Keratinocyte (primary cell): ENCODE results near the gene VWA5B2. TPM values are rescaled to one million over a fixed set of nuclear protein-coding genes. Genes with fewer than 3 reads are reported as not detected.

Experiments
- DNase-seq: peaks from one replicate; pipeline ENCODE4 v3.0.0-alpha.2; 2011; ENCODE audit warnings: low read depth, missing footprints, low spot score
- FAIRE-seq: peaks from 2 replicates; lab custom pipeline; 2011; peaks lifted over from hg19 to GRCh38; lab: Jason Lieb, UNC
- H2AFZ ChIP-seq: 2 replicates; pipeline ENCODE4 v1.6.0; 2012; ENCODE audit warnings: low read length, control low read depth, inconsistent platforms; ENCODE audit not compliant: control insufficient read depth
- H3K27ac ChIP-seq: 2 replicates; pipeline ENCODE4 v1.5.1; 2011; ENCODE audit warnings: low read length; ENCODE audit not compliant: control insufficient read depth, insufficient read depth
- H3K27me3 ChIP-seq: 3 replicates; pipeline ENCODE4 v1.6.0; 2011; ENCODE audit warnings: low read length; ENCODE audit not compliant: control insufficient read depth, insufficient read depth; ENCODE audit errors: extremely low read depth
- H3K36me3 ChIP-seq, 2 experiments: 2 replicates in 1 of 2; 3 replicates in 1 of 2; pipeline ENCODE4 v1.5.1; 2011; ENCODE audit warnings: low read length in 2 of 2, mild to moderate bottlenecking in 1 of 2; ENCODE audit not compliant: control insufficient read depth in 2 of 2, insufficient read depth in 2 of 2; ENCODE audit errors: extremely low read depth in 1 of 2
- H3K4me1 ChIP-seq: 3 replicates; pipeline ENCODE4 v1.5.1; 2011; ENCODE audit warnings: low read length; ENCODE audit not compliant: control insufficient read depth, insufficient read depth; ENCODE audit errors: extremely low read depth
- H3K4me2 ChIP-seq: 3 replicates; pipeline ENCODE4 v1.6.0; 2011; ENCODE audit warnings: low read depth, low read length; ENCODE audit not compliant: control insufficient read depth, insufficient read depth; ENCODE audit errors: extremely low read depth
- H3K4me3 ChIP-seq, 3 experiments: fragments of 200-600 bp in 1 of 3; sonication (generic) in 1 of 3; 2 replicates in 2 of 3; 3 replicates in 1 of 3; pipeline ENCODE4 v1.5.1; 2011 to 2016; ENCODE audit warnings: low read length in 3 of 3, mild to moderate bottlenecking in 3 of 3, control low read depth in 2 of 3, inconsistent platforms in 1 of 3, low read depth in 1 of 3, mixed read lengths in 1 of 3, mixed run types in 1 of 3, moderate library complexity in 1 of 3; ENCODE audit not compliant: control insufficient read depth in 2 of 3, insufficient read depth in 2 of 3; ENCODE audit errors: extremely low read depth in 1 of 3
- H3K79me2 ChIP-seq: 2 replicates; pipeline ENCODE4 v1.6.0; 2012; ENCODE audit warnings: low read length; ENCODE audit not compliant: control insufficient read depth, insufficient read depth
- H3K9ac ChIP-seq: 3 replicates; pipeline ENCODE4 v1.6.0; 2011; ENCODE audit warnings: low read length; ENCODE audit not compliant: control insufficient read depth, insufficient read depth; ENCODE audit errors: extremely low read depth
- H3K9me1 ChIP-seq: 3 replicates; pipeline ENCODE4 v1.6.0; 2011; ENCODE audit warnings: low read length; ENCODE audit not compliant: control insufficient read depth, insufficient read depth; ENCODE audit errors: extremely low read depth
- H3K9me3 ChIP-seq: 2 replicates; pipeline ENCODE4 v1.5.1; 2012; ENCODE audit warnings: low read depth, low read length; ENCODE audit not compliant: control insufficient read depth
- H4K20me1 ChIP-seq: 3 replicates; pipeline ENCODE4 v1.6.0; 2011; ENCODE audit warnings: low read length; ENCODE audit not compliant: control insufficient read depth, insufficient read depth; ENCODE audit errors: extremely low read depth
- CTCF ChIP-seq, 3 experiments: IDR thresholded peaks in 1 of 3; conservative IDR thresholded peaks in 1 of 3; optimal IDR thresholded peaks in 1 of 3; 2 replicates in 2 of 3; 3 replicates in 1 of 3; pipeline versions ENCODE3 to v1.5.1; 2011; ENCODE audit warnings: low read length in 3 of 3, mild to moderate bottlenecking in 3 of 3, moderate library complexity in 2 of 3, control low read depth in 1 of 3, inconsistent platforms in 1 of 3; ENCODE audit not compliant: insufficient read depth in 2 of 3; ENCODE audit errors: extremely low read depth in 1 of 3
- EZH2 ChIP-seq: IDR thresholded peaks from one replicate; pipeline ENCODE4 v1.6.1; 2012; ENCODE audit warnings: inconsistent platforms, mild to moderate bottlenecking, low read length, moderate library complexity
- dilution Hi-C: fragments of 300-500 bp; cut with MboI; formaldehyde crosslinking; loops from one replicate; pipeline ENCODE4 v1.7.0; 2020; ENCODE audit warnings: low sequenced_read_pairs; ENCODE audit not compliant: extremely low pct_ligation_motif_present
- polyA plus RNA-seq, 5 experiments: library from polyadenylated mRNA; depleted of rRNA in 3 of 5; stranded (reverse) in 3 of 5; stranded (forward) in 1 of 5; unstranded in 1 of 5; fragments of >200 nt; gene quantifications; 1 replicate in 1 of 5; 2 replicates in 3 of 5; 3 replicates in 1 of 5; pipeline versions ENCODE4 v1.2.1 to v1.2.3, GENCODE V29; 2011 to 2012; ENCODE audit warnings: missing spikeins in 2 of 5, low read depth in 1 of 5, low replicate concordance in 1 of 5

Gene VWA5B2
- polyA plus RNA-seq, 1 donor (not counting 4 experiments of a cell fraction or from before 2014, with no cell fraction given), result not detected

GRCh38 chr3:184192889-184193288 lies 36.5 kb upstream of the VWA5B2 start:
- dilution Hi-C loops, result no loop called here
- H3K9me1 ChIP-seq, result no peaks in the 10 kb centered on the region
- FAIRE-seq, result no peak
- no peak for DNase-seq
- TF ChIP-seq CTCF (optimal IDR thresholded peaks at IDR 0.05 in 1 of 3, IDR thresholded peaks at IDR 0.05 in 1 of 3, conservative IDR thresholded peaks at IDR 0.05 in 1 of 3; ENCODE audit: extremely low read depth in 1 of 3, insufficient read depth in 2 of 3, low read length in 3 of 3) (no peak), EZH2 (no peak)
- peaks cover 20% of the 10 kb centered on the region for H3K79me2 ChIP-seq
- H3K4me3 ChIP-seq, result no peak overlapping the region
- H3K9me3 ChIP-seq, result no peaks in the 10 kb centered on the region
- no peak overlapping the region for H3K9ac ChIP-seq
- H2AFZ ChIP-seq, result no peak overlapping the region
- H3K27ac ChIP-seq, result no peak overlapping the region
- H4K20me1 ChIP-seq, result no peaks in the 10 kb centered on the region
- no peaks in the 10 kb centered on the region for H3K27me3 ChIP-seq
- no peak overlapping the region for H3K4me2 ChIP-seq
- H3K36me3 ChIP-seq, result peaks cover 38 to 53% of the 10 kb centered on the region in 2 experiments
- H3K4me1 ChIP-seq, result no peaks in the 10 kb centered on the region

DNA sequence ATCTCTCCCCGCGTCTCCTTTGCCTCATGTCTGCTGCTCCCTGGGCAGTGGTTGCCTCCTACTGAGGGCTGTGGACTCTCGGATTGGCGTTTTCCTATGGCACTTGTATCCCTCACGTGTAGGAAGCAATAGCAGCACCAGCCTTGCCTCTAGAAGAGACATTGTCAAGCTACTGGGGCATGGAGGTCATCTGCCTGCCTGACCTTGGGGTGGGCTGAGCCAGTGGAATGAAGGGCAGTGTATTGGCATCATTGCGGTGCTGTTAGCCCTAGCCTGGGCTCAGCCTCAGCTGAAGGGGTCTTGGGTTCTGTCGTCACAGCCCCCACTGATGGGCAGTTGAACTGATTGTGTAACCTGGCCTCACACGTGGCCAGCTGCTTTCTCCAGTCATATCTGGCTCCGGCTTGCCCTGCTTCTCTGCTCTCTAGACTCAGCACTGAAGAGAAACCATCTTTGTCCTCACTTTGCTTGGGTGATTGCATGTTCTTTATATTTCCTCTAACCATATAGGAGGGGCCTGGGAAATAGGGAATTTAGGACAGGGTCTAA lies 35.3 kb upstream of the VWA5B2 start:
- Histone ChIP-seq H4K20me1 (no peaks in the 10 kb centered on the region), H3K79me2 (peaks cover 9% of the 10 kb centered on the region), H3K4me1 (no peaks in the 10 kb centered on the region), H3K9me3 (no peaks in the 10 kb centered on the region), H3K36me3 (peaks cover 32 to 44% of the 10 kb centered on the region in 2 experiments), H3K27ac (no peak overlapping the region), H3K4me3 (no peak overlapping the region), H3K27me3 (no peaks in the 10 kb centered on the region), H3K4me2 (no peak overlapping the region), H2AFZ (no peak overlapping the region), H3K9me1 (no peaks in the 10 kb centered on the region), H3K9ac (no peak overlapping the region)
- no peak for TF ChIP-seq EZH2
- TF ChIP-seq CTCF (optimal IDR thresholded peaks at IDR 0.05 in 1 of 3, IDR thresholded peaks at IDR 0.05 in 1 of 3, conservative IDR thresholded peaks at IDR 0.05 in 1 of 3; ENCODE audit: extremely low read depth in 1 of 3, insufficient read depth in 2 of 3, low read length in 3 of 3), result no peak
- DNase-seq, result no peak
- dilution Hi-C loops, result no loop called here
- no peak for FAIRE-seq
